GM12872 (cell line): Measurements from ENCODE around the gene ACE.

Experiments
- CTCF ChIP-seq: IDR thresholded peaks from 3 replicates; pipeline ENCODE4 v1.5.1; 2011; ENCODE audit warnings: low read depth, mild to moderate bottlenecking, low read length, moderate library complexity; ENCODE audit not compliant: insufficient read depth

ACE gene

GRCh38 chr17:63482509-63482908 lies 5.6 kb downstream of the ACE start:
- no peak for TF ChIP-seq CTCF

GRCh38 chr17:63483038-63483437 lies 6.2 kb downstream of the ACE start:
- TF ChIP-seq CTCF: no peak

GRCh38 chr17:63483655-63484575 lies 7.1 kb downstream of the ACE start:
- TF ChIP-seq CTCF: no peak

GRCh38 chr17:63486317-63487013 lies 9.6 kb downstream of the ACE start:
- no peak for TF ChIP-seq CTCF

- no peak for TF ChIP-seq CTCF
Observed at GRCh38 chr17:63487014-63487339, 10.1 kb downstream of the ACE start.

- no peak for TF ChIP-seq CTCF
Observed at GRCh38 chr17:63488851-63489250, 12.0 kb downstream of the ACE start.

GRCh38 chr17:63489291-63489690 lies 12.4 kb downstream of the ACE start:
- TF ChIP-seq CTCF: no peak
